ENCODE data around the gene RPS6KA2.

RPS6KA2 gene

GRCh38 chr6:166465003-166465399 lies 162.1 kb downstream of the RPS6KA2 start:
- DNase-seq (ENCODE audit: low read depth, low spot score): no peak
- no peak for TF ChIP-seq CTCF (IDR thresholded peaks at IDR 0.05; ENCODE audit: insufficient read depth, low read length, missing control alignments)
- POLR2A ChIA-PET: interaction anchor here (1.5 kb wide), 1 partner anchor 163 kb away, joined by 4 read pairs; the partner anchor contains the start of gene RPS6KA2
- CTCF ChIA-PET: interaction anchor here (0.6 to 2.2 kb wide), 6 partner anchors 8 to 525 kb away, joined by 3 to 11 read pairs (median 3); partner anchors contain the start of gene RPS6KA2
- no peak overlapping the region for H3K4me3 ChIP-seq (ENCODE audit: low read depth, low read length)

- no peak for TF ChIP-seq CTCF (IDR thresholded peaks at IDR 0.05; ENCODE audit: insufficient read depth, low read length, missing control alignments)
- POLR2A ChIA-PET: no interaction called here
- CTCF ChIA-PET: interaction anchor here (1.0 to 2.2 kb wide), 2 partner anchors 134 to 525 kb away, joined by 3 to 5 read pairs; no protein-coding TSS in a partner anchor
- no peak for DNase-seq (ENCODE audit: low read depth, low spot score)
- H3K4me3 ChIP-seq (ENCODE audit: low read depth, low read length): no peak overlapping the region
Measured at GRCh38 chr6:166464068-166465002, 162.7 kb downstream of the RPS6KA2 start.

- ChIA-PET CTCF (no interaction called here), POLR2A (no interaction called here)
- no peak overlapping the region for H3K4me3 ChIP-seq (ENCODE audit: low read depth, low read length)
- no peak for TF ChIP-seq CTCF (IDR thresholded peaks at IDR 0.05; ENCODE audit: insufficient read depth, low read length, missing control alignments)
- no peak for DNase-seq (ENCODE audit: low read depth, low spot score)
Measured at GRCh38 chr6:166463359-166464067, 163.5 kb downstream of the RPS6KA2 start.

GRCh38 chr6:166462461-166463135 lies 164.5 kb downstream of the RPS6KA2 start:
- ChIA-PET POLR2A (no interaction called here), CTCF (no interaction called here)
- DNase-seq (ENCODE audit: low read depth, low spot score): no peak
- TF ChIP-seq CTCF (IDR thresholded peaks at IDR 0.05; ENCODE audit: insufficient read depth, low read length, missing control alignments): no peak
- H3K4me3 ChIP-seq (ENCODE audit: low read depth, low read length): no peak overlapping the region

GRCh38 chr6:166461821-166462460 lies 165.1 kb downstream of the RPS6KA2 start:
- DNase-seq (ENCODE audit: low read depth, low spot score): no peak
- H3K4me3 ChIP-seq (ENCODE audit: low read depth, low read length): no peak overlapping the region
- no peak for TF ChIP-seq CTCF (IDR thresholded peaks at IDR 0.05; ENCODE audit: insufficient read depth, low read length, missing control alignments)
- POLR2A ChIA-PET: no interaction called here
- CTCF ChIA-PET: no interaction called here

All from AG04449 (cell line).